ELF-1 (cell line): ENCODE data around the gene ALOX5AP.

Experiments
- DNase-seq: peaks from one replicate; pipeline ENCODE4 v3.0.0-alpha.2; 2016; ENCODE audit warnings: low read depth, low spot score

Gene ALOX5AP

DNA sequence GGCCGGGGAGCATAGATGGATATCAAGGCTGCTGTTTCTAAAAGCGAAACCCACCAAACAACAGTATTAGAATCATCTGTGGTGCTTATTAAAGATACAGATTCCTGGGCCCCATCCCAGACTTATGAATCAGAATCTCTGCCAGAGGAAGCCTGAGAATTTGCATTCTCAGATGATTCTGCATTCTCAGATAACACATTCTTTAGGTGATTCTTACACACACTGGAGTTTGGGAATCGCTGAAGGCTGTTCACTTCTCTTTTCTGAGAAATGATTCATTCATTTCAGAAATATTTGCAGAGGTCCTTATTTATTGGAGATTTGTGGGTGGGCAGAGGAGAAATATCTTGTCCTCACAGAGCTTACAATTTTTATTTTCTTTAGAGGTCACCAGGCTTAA lies 24.4 kb downstream of the ALOX5AP start:
- no peak for DNase-seq

GRCh38 chr13:30762643-30763042 lies 27.3 kb downstream of the ALOX5AP start:
- DNase-seq: no peak

DNA sequence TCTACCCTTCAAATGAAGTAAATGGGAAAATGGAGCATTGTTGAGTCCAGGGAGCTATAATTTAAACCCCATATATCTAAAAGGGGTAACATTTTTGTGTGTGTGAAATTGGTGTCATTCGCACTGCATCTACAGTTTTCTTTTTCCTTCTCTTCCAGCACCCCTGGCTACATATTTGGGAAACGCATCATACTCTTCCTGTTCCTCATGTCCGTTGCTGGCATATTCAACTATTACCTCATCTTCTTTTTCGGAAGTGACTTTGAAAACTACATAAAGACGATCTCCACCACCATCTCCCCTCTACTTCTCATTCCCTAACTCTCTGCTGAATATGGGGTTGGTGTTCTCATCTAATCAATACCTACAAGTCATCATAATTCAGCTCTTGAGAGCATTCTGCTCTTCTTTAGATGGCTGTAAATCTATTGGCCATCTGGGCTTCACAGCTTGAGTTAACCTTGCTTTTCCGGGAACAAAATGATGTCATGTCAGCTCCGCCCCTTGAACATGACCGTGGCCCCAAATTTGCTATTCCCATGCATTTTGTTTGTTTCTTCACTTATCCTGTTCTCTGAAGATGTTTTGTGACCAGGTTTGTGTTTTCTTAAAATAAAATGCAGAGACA lies 28.6 kb downstream of the ALOX5AP start:
- DNase-seq: no peak

GRCh38 chr13:30766231-30766630 lies 30.9 kb downstream of the ALOX5AP start:
- no peak for DNase-seq

DNA sequence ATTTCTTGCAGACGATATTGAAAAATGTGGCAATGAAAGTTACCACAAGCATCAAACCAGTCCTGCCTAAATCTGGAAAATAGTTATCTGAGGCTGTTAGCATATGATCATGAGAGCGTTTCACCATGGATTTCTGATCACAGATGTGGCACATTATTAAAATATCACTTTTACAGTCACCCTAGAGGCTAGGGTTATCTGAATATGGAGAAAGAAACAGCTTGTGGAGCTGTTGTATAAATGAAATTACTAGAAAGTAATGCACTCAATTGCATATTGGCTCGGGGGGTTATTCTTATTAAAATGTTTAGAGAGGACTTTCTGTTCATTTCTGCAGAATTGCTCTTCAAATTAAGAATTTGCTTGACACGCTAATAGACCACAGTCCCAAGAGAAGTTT lies 35.6 kb downstream of the ALOX5AP start:
- DNase-seq: no peak

GRCh38 chr13:30773561-30773960 lies 38.2 kb downstream of the ALOX5AP start:
- DNase-seq: no peak

- no peak for DNase-seq
Measured at GRCh38 chr13:30774214-30774730, 38.9 kb downstream of the ALOX5AP start.

DNA sequence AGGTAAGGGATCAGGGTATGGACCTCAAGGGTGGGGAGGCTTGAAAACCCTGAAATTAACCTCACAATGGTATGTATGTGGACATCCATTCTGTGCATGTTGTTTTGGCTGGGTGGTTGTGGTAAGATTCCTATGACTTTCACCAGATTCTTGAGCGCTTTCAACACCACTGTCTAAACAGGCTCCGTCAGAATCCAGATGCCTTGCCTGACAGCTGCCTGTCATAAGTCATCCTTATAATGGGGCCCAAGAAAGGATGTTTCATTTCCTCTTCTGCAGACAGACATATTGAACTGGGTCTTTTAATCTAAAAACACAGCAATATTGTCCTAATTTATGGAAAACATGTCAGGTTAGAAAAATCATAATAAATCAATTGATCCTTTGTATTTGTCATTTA lies 41.3 kb downstream of the ALOX5AP start:
- no peak for DNase-seq

GRCh38 chr13:30779016-30779415 lies 43.7 kb downstream of the ALOX5AP start:
- no peak for DNase-seq

GRCh38 chr13:30779608-30780007 lies 44.3 kb downstream of the ALOX5AP start:
- DNase-seq: no peak

GRCh38 chr13:30780338-30780981 lies 45.1 kb downstream of the ALOX5AP start:
- no peak for DNase-seq

DNA sequence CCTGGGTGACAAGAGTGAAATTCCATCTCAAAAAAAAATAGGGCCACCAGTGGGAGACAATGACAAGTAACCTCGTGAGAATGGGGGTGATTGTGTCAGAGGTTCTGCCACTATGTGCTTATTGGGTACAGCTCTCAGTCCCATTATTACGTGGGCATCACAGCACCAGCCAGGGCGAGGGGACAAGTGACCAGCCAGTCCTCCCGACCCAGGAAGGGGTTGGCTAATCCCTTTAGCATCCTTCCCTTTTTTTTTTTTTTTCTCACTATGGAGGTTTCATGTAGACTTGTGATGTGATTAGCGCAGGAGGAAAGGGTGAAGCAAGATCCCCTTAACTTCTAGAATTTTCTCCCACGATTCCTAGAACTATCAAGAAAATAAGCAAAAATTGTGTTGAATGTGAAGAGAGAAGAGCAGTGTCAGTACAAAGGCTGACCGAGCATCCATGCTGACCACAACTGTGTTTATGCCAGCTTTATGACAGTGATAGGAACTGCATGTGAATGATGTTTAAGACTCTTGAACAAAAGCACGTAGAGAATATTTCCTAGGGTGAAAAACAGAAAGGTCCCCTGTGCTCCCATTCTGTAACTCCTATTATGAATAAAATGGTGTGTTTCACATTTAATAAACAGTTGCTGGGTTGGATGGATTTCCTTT lies 50.0 kb downstream of the ALOX5AP start:
- no peak for DNase-seq

DNA sequence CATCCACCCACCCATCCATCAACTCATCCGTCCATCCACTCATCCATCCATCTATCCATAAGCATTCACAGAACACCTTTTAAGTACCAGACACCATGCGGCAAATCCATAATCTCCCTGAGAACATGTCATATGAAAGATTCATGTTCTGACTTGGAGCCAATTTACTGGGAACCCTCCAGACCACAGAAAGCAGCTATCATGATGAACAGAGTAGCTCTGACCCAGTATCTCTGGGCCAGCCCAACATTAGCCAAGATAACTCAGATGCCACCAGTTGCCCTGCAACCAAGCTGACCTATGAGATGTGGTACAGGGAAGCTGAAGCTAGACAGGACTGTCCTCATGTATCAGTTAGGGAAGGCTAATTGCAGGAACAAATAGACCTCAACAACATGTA lies 51.3 kb downstream of the ALOX5AP start:
- no peak for DNase-seq

- no peak for DNase-seq
Measured at GRCh38 chr13:30787738-30788525, 52.6 kb downstream of the ALOX5AP start.

DNA sequence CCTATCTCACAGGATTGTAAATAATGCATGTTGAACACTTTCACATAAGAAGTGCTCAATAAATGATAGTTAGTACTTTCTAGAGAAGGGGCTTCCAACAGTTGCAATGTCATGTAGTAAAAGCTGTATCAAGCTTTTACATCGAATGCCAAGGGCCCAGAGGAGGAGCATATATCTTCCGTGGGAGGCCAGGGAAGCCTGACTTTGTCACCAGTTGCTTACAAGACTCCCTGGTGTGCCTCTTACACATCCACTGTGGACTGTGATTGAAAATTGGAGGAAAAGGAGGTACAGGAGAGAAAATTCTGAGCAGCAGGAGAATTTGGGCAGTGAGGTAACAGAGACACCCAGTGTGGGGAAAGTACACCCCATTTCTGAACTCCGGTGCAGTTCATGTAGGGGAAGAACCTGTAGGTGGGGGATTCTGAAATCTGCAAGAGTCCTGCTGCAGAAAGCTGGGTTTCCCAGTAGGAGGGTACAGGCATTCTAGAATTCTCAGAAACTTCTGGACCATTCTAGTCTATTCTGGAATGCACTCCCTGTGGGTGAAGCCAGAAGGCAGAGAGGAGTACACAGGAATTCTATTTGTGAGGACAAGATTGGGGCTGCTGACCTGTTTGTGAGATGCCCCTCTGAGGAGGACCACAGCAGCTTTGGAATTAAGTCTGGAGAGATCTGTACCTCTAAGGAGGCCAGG lies 54.0 kb downstream of the ALOX5AP start:
- DNase-seq: no peak

- DNase-seq: no peak
Measured at GRCh38 chr13:30790592-30790991, 55.2 kb downstream of the ALOX5AP start.

- peak; percentile 37 for DNase-seq
Measured at GRCh38 chr13:30791354-30792001, 56.1 kb downstream of the ALOX5AP start.

GRCh38 chr13:30792285-30793000 lies 57.1 kb downstream of the ALOX5AP start:
- peak; percentile 93 for DNase-seq

- DNase-seq: no peak
Measured at GRCh38 chr13:30796132-30796572, 60.8 kb downstream of the ALOX5AP start.
